Mesodermal cell (in vitro differentiated cells): ENCODE results near the gene DLG2.

ENCODE experiments used
- H3K27ac ChIP-seq: 2 replicates; pipeline ENCODE4 v1.7.0; 2013; ENCODE audit warnings: mild to moderate bottlenecking, low read depth, low read length, moderate library complexity; ENCODE audit not compliant: severe bottlenecking
- H3K36me3 ChIP-seq: 2 replicates; pipeline ENCODE4 v1.7.1; 2013; ENCODE audit warnings: mild to moderate bottlenecking, low read length, moderate library complexity; ENCODE audit not compliant: control insufficient read depth, insufficient read depth
- H3K4me1 ChIP-seq: one replicate; pipeline ENCODE4 v1.7.1; 2013; ENCODE audit warnings: mild to moderate bottlenecking, low read length; ENCODE audit not compliant: insufficient read depth, control insufficient read depth, poor library complexity, severe bottlenecking
- H3K4me3 ChIP-seq: 2 replicates; pipeline ENCODE4 v1.7.0; 2013; ENCODE audit warnings: low read length, control low read depth, mild to moderate bottlenecking; ENCODE audit not compliant: insufficient read depth, poor library complexity, severe bottlenecking; ENCODE audit errors: extremely low read depth
- H3K9me3 ChIP-seq: 2 replicates; pipeline ENCODE4 v1.7.1; 2013; ENCODE audit warnings: mild to moderate bottlenecking, low read length, moderate library complexity; ENCODE audit not compliant: control insufficient read depth
- WGBS, 2 experiments: methylation state at CpG; one replicate each; pipeline ENCODE4 v1.1.5; 2013; ENCODE audit warnings: missing lambda C conversion rate in 2 of 2; ENCODE audit not compliant: insufficient coverage in 2 of 2; 5-methylcytosine and 5-hydroxymethylcytosine counted together

DLG2 gene

GRCh38 chr11:84628871-84629620 lies 998.1 kb downstream of the DLG2 start:
- H3K4me3 ChIP-seq: no peak overlapping the region
- no peaks in the 10 kb centered on the region for H3K9me3 ChIP-seq
- no peaks in the 10 kb centered on the region for H3K4me1 ChIP-seq
- no peak overlapping the region for H3K27ac ChIP-seq
- no peaks in the 10 kb centered on the region for H3K36me3 ChIP-seq
- WGBS, 2 experiments: 71 to 79% methylated on average over 1 to 2 of the region's 4 CpGs

GRCh38 chr11:84626256-84626655 lies 1000.9 kb downstream of the DLG2 start:
- Histone ChIP-seq H3K9me3 (no peaks in the 10 kb centered on the region), H3K27ac (no peak overlapping the region), H3K4me3 (no peak overlapping the region), H3K36me3 (no peaks in the 10 kb centered on the region), H3K4me1 (no peaks in the 10 kb centered on the region)

GRCh38 chr11:84612645-84613044 lies 1014.5 kb downstream of the DLG2 start:
- Histone ChIP-seq H3K27ac (no peak overlapping the region), H3K9me3 (no peaks in the 10 kb centered on the region), H3K4me1 (no peaks in the 10 kb centered on the region), H3K36me3 (no peaks in the 10 kb centered on the region), H3K4me3 (no peak overlapping the region)
- 67% methylated on average over 1 of the region's 2 CpGs; no CpG with 5 or more reads in 1 of the 2 experiments for WGBS, 2 experiments

DNA sequence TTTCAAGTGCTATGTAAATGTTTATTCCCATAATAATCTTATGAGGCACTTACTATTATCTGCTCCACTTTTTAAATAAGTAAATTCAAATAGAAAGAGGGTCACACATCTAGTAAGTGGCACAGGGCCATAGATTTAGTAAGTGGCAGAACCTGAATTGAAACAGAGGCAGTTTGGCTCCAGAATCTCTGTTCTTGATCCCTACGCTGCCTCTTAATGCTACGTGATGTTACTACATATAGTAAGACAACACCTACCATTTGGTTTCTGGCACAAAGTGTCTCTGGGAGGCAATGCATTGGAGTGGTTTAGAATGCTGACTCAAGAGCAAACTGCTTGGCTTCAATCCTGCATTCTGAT lies 1018.3 kb downstream of the DLG2 start:
- Histone ChIP-seq H3K4me1 (no peaks in the 10 kb centered on the region), H3K9me3 (no peaks in the 10 kb centered on the region), H3K27ac (no peak overlapping the region), H3K4me3 (no peak overlapping the region), H3K36me3 (no peaks in the 10 kb centered on the region)
- 100% methylated on average over 1 of the region's 2 CpGs; no CpG with 5 or more reads in 1 of the 2 experiments for WGBS, 2 experiments

DNA sequence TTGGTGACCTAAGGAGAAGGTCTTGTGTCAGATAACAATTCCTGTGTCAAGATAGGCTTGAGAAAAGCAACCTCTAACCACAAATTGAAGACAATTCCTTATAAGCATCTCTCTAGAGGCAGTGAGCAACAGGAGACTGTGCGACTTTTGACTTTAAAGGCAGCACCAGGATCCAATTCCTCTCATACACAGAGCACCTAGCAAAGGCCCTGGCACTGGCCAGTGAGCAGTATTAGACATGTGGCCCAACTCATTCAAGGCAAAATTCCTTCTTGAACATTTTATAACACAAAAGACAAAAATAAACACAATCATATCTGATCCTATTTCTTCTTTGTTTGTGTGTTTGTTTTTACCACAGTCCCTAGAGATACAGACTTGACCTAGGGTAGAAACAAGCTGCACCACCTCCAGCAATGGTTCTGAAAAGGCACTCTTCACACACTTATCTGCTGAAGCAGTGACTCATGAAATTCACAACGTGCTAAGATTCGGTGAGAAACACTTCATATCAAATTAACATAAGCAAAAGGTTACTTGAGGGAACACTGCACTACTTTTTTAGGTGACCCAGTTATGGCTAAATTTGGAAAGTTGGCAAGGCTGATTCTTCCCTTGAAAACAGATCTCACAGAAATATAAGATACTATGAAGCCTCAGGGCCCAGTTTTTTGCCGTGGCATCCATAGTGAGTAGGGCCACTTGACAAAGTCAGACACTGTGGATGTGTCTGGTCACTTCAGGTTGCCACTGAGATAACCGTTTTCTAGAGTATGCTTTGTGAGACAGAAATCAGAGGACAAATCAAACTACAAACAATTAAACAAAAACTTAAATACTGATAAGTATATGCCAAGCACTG lies 1018.9 kb downstream of the DLG2 start:
- 59 to 80% methylated on average over 1 to 3 of the region's 5 CpGs for whole genome bisulfite sequencing, 2 experiments
- Histone ChIP-seq H3K27ac (no peak overlapping the region), H3K4me1 (no peaks in the 10 kb centered on the region), H3K36me3 (no peaks in the 10 kb centered on the region), H3K9me3 (no peaks in the 10 kb centered on the region), H3K4me3 (no peak overlapping the region)

- Histone ChIP-seq H3K4me3 (no peak overlapping the region), H3K4me1 (no peaks in the 10 kb centered on the region), H3K27ac (no peak overlapping the region), H3K36me3 (no peaks in the 10 kb centered on the region), H3K9me3 (no peaks in the 10 kb centered on the region)
Measured at GRCh38 chr11:84594602-84595001, 1032.5 kb downstream of the DLG2 start.

- Histone ChIP-seq H3K36me3 (no peaks in the 10 kb centered on the region), H3K4me1 (no peaks in the 10 kb centered on the region), H3K4me3 (no peak overlapping the region), H3K27ac (no peak overlapping the region), H3K9me3 (no peaks in the 10 kb centered on the region)
- WGBS, 2 experiments: 38 to 50% methylated on average over 1 of the region's 2 CpGs
Measured at GRCh38 chr11:84590106-84590505, 1037.0 kb downstream of the DLG2 start.

DNA sequence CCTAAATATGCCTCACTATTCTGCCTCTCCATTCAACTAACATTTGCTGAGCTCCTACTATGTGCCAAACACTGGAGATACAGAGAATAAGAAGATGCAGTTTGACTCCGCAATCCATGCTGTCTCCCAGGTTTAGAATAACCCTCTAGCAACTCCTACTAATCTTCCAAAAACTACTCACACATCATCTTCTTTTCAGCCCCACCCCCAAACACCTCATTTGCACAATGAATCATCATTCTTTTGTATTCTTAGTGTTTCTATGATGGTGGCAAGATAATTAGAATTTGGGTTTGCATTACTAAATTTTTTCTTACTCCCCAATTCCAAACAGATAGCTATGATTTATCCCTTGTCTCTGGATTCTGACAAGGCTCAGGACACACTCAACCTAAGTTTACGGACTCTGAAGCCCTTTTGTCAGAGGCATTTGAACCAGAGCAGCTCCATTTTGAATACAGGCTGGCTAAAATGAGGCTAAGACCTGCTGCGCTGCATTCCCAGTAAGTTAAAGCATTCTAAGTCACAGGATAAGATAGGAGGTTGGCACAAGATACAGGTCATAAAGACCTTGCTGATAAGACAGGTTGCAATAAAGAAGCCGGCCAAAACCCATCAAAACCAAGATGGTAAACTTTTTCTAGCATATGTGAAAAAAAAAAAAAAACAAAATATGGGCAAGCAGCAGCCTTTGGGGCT lies 1038.9 kb downstream of the DLG2 start:
- Histone ChIP-seq H3K4me3 (no peak overlapping the region), H3K36me3 (no peaks in the 10 kb centered on the region), H3K27ac (no peak overlapping the region), H3K9me3 (no peaks in the 10 kb centered on the region), H3K4me1 (no peaks in the 10 kb centered on the region)
- 96% methylated on average over 2 to 3 of the region's 4 CpGs for whole genome bisulfite sequencing, 2 experiments

DNA sequence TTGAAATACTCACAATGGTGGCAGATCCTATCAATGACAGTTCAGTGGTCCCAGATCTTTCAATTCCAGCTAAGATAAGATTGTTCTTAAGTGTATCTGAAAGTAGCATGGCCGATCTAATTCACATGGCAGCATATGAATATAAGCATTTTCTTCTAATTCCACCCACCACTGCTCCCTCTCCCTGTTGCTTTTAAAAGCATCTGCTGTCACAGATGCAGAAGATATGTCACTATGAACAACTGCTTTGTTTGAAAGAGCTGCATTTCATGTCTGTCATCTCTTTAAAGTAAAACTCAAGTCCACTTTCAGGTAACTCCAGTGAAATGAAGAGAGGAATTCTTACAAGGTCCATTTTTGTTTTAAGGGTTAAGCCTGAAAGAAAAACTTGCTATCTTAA lies 1044.0 kb downstream of the DLG2 start:
- Histone ChIP-seq H3K27ac (no peak overlapping the region), H3K9me3 (peaks cover under 1% of the 10 kb centered on the region), H3K4me1 (no peaks in the 10 kb centered on the region), H3K4me3 (no peak overlapping the region), H3K36me3 (no peaks in the 10 kb centered on the region)
- WGBS, 2 experiments: 100% methylated on average over 1 of the region's 1 CpG; no CpG with 5 or more reads in 1 of the 2 experiments

DNA sequence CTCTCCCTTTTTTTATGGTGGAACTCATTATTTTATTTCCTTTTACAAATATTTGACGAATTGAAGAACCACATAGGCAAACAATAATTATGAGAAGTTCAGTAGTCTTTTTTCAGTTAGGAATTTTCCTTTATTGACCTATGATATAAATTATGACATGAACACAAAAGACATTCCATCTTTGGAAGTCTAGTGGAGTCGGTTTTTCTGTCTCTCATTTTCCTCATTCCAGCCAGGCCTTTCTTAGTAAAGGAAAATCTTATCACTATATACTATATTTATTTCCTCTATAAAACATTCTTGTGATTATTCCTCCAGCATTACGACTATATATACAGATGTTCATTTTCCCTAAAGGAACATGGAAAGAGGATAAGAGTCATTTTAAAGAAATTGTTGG lies 1046.1 kb downstream of the DLG2 start:
- Histone ChIP-seq H3K27ac (no peak overlapping the region), H3K9me3 (peaks cover 8% of the 10 kb centered on the region), H3K4me1 (no peaks in the 10 kb centered on the region), H3K36me3 (no peaks in the 10 kb centered on the region), H3K4me3 (no peak overlapping the region)
- WGBS, 2 experiments: no CpG with 5 or more reads among the region's 3 CpGs
